H1 (cell line): ENCODE measurements around the gene LY6G5C. TPM values are rescaled to one million over a fixed set of nuclear protein-coding genes. Genes with fewer than 3 reads are reported as not detected.

Experiments used
- CTCF ChIA-PET: fragments of 300-600 bp; sonication (Branson Sonifier 250); formaldehyde crosslinking; loops from one replicate; lab custom pipeline; 2021; ENCODE audit not compliant: partially characterized antibody; lab: Charles Lee
- POLR2A ChIA-PET: fragments of 300-600 bp; sonication (Branson Sonifier 250); formaldehyde crosslinking; loops from one replicate; lab custom pipeline; 2021; ENCODE audit warnings: inconsistent platforms; ENCODE audit not compliant: partially characterized antibody; lab: Charles Lee
- DNase-seq, 2 experiments: peaks; one replicate each; pipeline versions ENCODE4 v3.0.0 to v3.0.0-alpha.2; 2010 to 2022; ENCODE audit warnings: low spot score in 2 of 2, low read depth in 1 of 2, mixed read lengths in 1 of 2
- FAIRE-seq: peaks from 2 replicates; lab custom pipeline; 2011; peaks lifted over from hg19 to GRCh38; lab: Jason Lieb, UNC
- H2AFZ ChIP-seq: 2 replicates; pipeline ENCODE4 v1.8.1; 2012; ENCODE audit warnings: low read length, inconsistent platforms
- H2AK5ac ChIP-seq: 2 replicates; pipeline ENCODE4 v1.6.1; 2013; ENCODE audit warnings: low read depth, low read length
- H2BK120ac ChIP-seq: replicated peaks from 2 replicates; pipeline ENCODE3; 2013; ENCODE audit warnings: low read depth, low read length, inconsistent platforms
- H2BK12ac ChIP-seq: 2 replicates; pipeline ENCODE4 v1.6.1; 2013; ENCODE audit warnings: low read depth, low read length
- H2BK15ac ChIP-seq: 2 replicates; pipeline ENCODE4 v1.6.1; 2013; ENCODE audit warnings: low read length
- H2BK20ac ChIP-seq: 2 replicates; pipeline ENCODE4 v1.6.1; 2013; ENCODE audit warnings: low read length
- H2BK5ac ChIP-seq: 2 replicates; pipeline ENCODE4 v1.6.1; 2013; ENCODE audit warnings: low read depth, low read length
- H3K14ac ChIP-seq: 2 replicates; pipeline ENCODE4 v1.6.1; 2013; ENCODE audit warnings: inconsistent platforms; ENCODE audit not compliant: insufficient read length
- H3K18ac ChIP-seq: 2 replicates; pipeline ENCODE4 v1.6.1; 2013; ENCODE audit warnings: low read length; ENCODE audit errors: extremely low read depth
- H3K23ac ChIP-seq: 2 replicates; pipeline ENCODE4 v1.6.1; 2013; ENCODE audit warnings: inconsistent platforms; ENCODE audit not compliant: insufficient read length
- H3K23me2 ChIP-seq: 2 replicates; pipeline ENCODE4 v1.6.1; 2013; ENCODE audit warnings: low read depth, low read length
- H3K27ac ChIP-seq: 2 replicates; pipeline ENCODE4 v1.6.1; 2011; ENCODE audit warnings: low read depth, low read length, inconsistent platforms
- H3K27me3 ChIP-seq, 4 experiments: replicated peaks in 1 of 4; 1 replicate in 1 of 4; 2 replicates in 3 of 4; pipeline versions ENCODE4 v1.6.1 to v1.8.1; 2011 to 2013; ENCODE audit warnings: low read length in 3 of 4, mild to moderate bottlenecking in 3 of 4, inconsistent platforms in 2 of 4, mixed read lengths in 2 of 4, moderate library complexity in 1 of 4; ENCODE audit not compliant: control insufficient read depth in 3 of 4, insufficient read depth in 3 of 4; ENCODE audit errors: extremely low read depth in 1 of 4
- H3K36me3 ChIP-seq, 4 experiments: 2 replicates each; pipeline versions ENCODE4 v1.6.1 to v1.8.1; 2011 to 2013; ENCODE audit warnings: mild to moderate bottlenecking in 4 of 4, low read length in 3 of 4, moderate library complexity in 2 of 4, control low read depth in 1 of 4, inconsistent platforms in 1 of 4; ENCODE audit not compliant: insufficient read depth in 4 of 4, control insufficient read depth in 2 of 4
- H3K4ac ChIP-seq: replicated peaks from 2 replicates; pipeline ENCODE3; 2013; ENCODE audit warnings: low read length, low read depth, mixed read lengths, inconsistent platforms; ENCODE audit not compliant: insufficient read length
- H3K4me1 ChIP-seq, 4 experiments: replicated peaks in 1 of 4; 1 replicate in 1 of 4; 2 replicates in 3 of 4; pipeline versions ENCODE4 v1.6.1 to v1.8.1; 2011 to 2013; ENCODE audit warnings: low read length in 3 of 4, inconsistent platforms in 2 of 4, mixed read lengths in 1 of 4; ENCODE audit not compliant: insufficient read depth in 4 of 4, control insufficient read depth in 3 of 4
- H3K4me2 ChIP-seq, 2 experiments: 2 replicates each; pipeline versions ENCODE4 v1.6.1 to v1.8.1; 2011 to 2013; ENCODE audit warnings: low read depth in 2 of 2, low read length in 2 of 2, control low read depth in 1 of 2, inconsistent platforms in 1 of 2, mild to moderate bottlenecking in 1 of 2; ENCODE audit not compliant: insufficient read depth in 1 of 2
- H3K4me3 ChIP-seq, 4 experiments: fragments of 200-600, 300-600 bp in 1 of 4; sonication (generic), shearing (Covaris generic), sonication (Bioruptor Twin) in 1 of 4; 2 replicates each; pipeline versions ENCODE4 v1.5.1 to v1.8.1; 2011 to 2016; ENCODE audit warnings: low read length in 4 of 4, low read depth in 3 of 4, control low read depth in 2 of 4, inconsistent platforms in 2 of 4, mild to moderate bottlenecking in 2 of 4, mixed read lengths in 1 of 4, moderate library complexity in 1 of 4; ENCODE audit not compliant: insufficient read depth in 2 of 4; ENCODE audit errors: extremely low read depth in 1 of 4
- H3K56ac ChIP-seq: replicated peaks from 2 replicates; pipeline ENCODE3; 2013; ENCODE audit warnings: low read depth, mild to moderate bottlenecking, mixed read lengths, low read length, inconsistent platforms; ENCODE audit not compliant: insufficient read length
- H3K79me1 ChIP-seq: 2 replicates; pipeline ENCODE4 v1.6.1; 2013; ENCODE audit warnings: low read depth, low read length, control low read depth
- H3K79me2 ChIP-seq, 2 experiments: 2 replicates each; pipeline versions ENCODE4 v1.6.1 to v1.8.1; 2012 to 2013; ENCODE audit warnings: low read length in 2 of 2, mild to moderate bottlenecking in 2 of 2, inconsistent platforms in 1 of 2; ENCODE audit not compliant: insufficient read depth in 2 of 2, control insufficient read depth in 1 of 2
- H3K9ac ChIP-seq, 4 experiments: replicated peaks in 1 of 4; 1 replicate in 1 of 4; 2 replicates in 3 of 4; pipeline versions ENCODE4 v1.6.1 to v1.8.1; 2011 to 2013; ENCODE audit warnings: low read depth in 3 of 4, low read length in 3 of 4, control low read depth in 2 of 4, mild to moderate bottlenecking in 2 of 4, moderate library complexity in 2 of 4, inconsistent platforms in 1 of 4; ENCODE audit errors: extremely low read depth in 1 of 4
- H3K9me3 ChIP-seq, 2 experiments: 2 replicates each; pipeline versions ENCODE4 v1.6.1 to v1.8.1; 2012 to 2013; ENCODE audit warnings: mild to moderate bottlenecking in 2 of 2, moderate library complexity in 2 of 2, control low read depth in 1 of 2, inconsistent platforms in 1 of 2, low read depth in 1 of 2, low read length in 1 of 2, mixed read lengths in 1 of 2; ENCODE audit not compliant: insufficient read depth in 2 of 2
- H4K20me1 ChIP-seq, 2 experiments: replicated peaks in 1 of 2; 2 replicates each; pipeline versions ENCODE3 to v1.8.1; 2011 to 2013; ENCODE audit warnings: inconsistent platforms in 2 of 2, low read length in 2 of 2, mild to moderate bottlenecking in 1 of 2; ENCODE audit not compliant: insufficient read depth in 2 of 2, control insufficient read depth in 1 of 2
- H4K5ac ChIP-seq: 2 replicates; pipeline ENCODE4 v1.6.1; 2013; ENCODE audit warnings: low read length, low read depth, mixed read lengths, inconsistent platforms; ENCODE audit not compliant: insufficient read length
- H4K8ac ChIP-seq: 2 replicates; pipeline ENCODE4 v1.8.0; 2013; ENCODE audit warnings: mild to moderate bottlenecking, moderate library complexity, low read length, inconsistent platforms; ENCODE audit not compliant: insufficient read depth; ENCODE audit errors: extremely low read depth
- H4K91ac ChIP-seq: replicated peaks from 2 replicates; pipeline ENCODE3; 2013; ENCODE audit warnings: low read length, mixed read lengths, inconsistent platforms; ENCODE audit not compliant: insufficient read length
- KDM4A ChIP-seq: IDR thresholded peaks from one replicate; pipeline ENCODE4 v1.7.1; 2012; ENCODE audit warnings: low read depth, mild to moderate bottlenecking, moderate library complexity, low read length, inconsistent platforms; ENCODE audit not compliant: severe bottlenecking
- TAF1 ChIP-seq: IDR thresholded peaks from 2 replicates; pipeline ENCODE4 v1.6.1; 2011; ENCODE audit warnings: mild to moderate bottlenecking, low read depth, low read length
- ZNF274 ChIP-seq: IDR thresholded peaks from 2 replicates; pipeline ENCODE4 v1.7.0; 2012; ENCODE audit warnings: low read length, borderline replicate concordance; ENCODE audit errors: extremely low read depth
- WGBS, 2 experiments: shearing (Covaris generic) in 1 of 2; methylation state at CpG; one replicate each; pipeline versions ENCODE4 v1.1.6 to v1.1.7; 2013 to 2015; ENCODE audit warnings: low lambda C conversion rate in 2 of 2, mixed read lengths in 2 of 2, inconsistent platforms in 1 of 2, low coverage in 1 of 2, missing lambda C conversion rate in 1 of 2; ENCODE audit not compliant: insufficient replicate concordance in 2 of 2, insufficient coverage in 1 of 2, insufficient read length in 1 of 2; ENCODE audit errors: extremely low coverage in 1 of 2, missing lambda C conversion rate in 1 of 2; 5-methylcytosine and 5-hydroxymethylcytosine counted together
- polyA plus RNA-seq, 7 experiments: library from polyadenylated mRNA; depleted of rRNA in 3 of 7; stranded (reverse) in 5 of 7; unstranded in 2 of 7; fragments of >200 nt in 5 of 7; fragments of 200-250 nt in 2 of 7; gene quantifications; 1 replicate in 5 of 7; 2 replicates in 1 of 7; 4 replicates in 1 of 7; pipeline versions ENCODE4 v1.2.1 to v1.2.3, GENCODE V29; 2011 to 2013; ENCODE audit warnings: missing spikeins in 2 of 7, mixed read lengths in 2 of 7
- total RNA-seq: library from RNA; stranded (reverse); fragmentation: NEBNext Ultra II Directional; extraction: Animal tissue kit (Norgen Biotek cat#: 25700); gene quantifications from 2 replicates; pipeline ENCODE4 v1.2.1, GENCODE V29; 2021
- TF ChIP-seq, protein P1 (sequence below): IDR thresholded peaks from 2 replicates; pipeline ENCODE4 v1.6.1; 2012; ENCODE audit warnings: low read length, inconsistent platforms
- TF ChIP-seq, protein P2 (sequence below), 3 experiments: IDR thresholded peaks; 1 replicate in 2 of 3; 2 replicates in 1 of 3; pipeline versions ENCODE4 v1.5.1 to v1.6.1; 2011; ENCODE audit warnings: low read length in 3 of 3, mild to moderate bottlenecking in 3 of 3, inconsistent platforms in 2 of 3, low read depth in 1 of 3, moderate library complexity in 1 of 3; ENCODE audit not compliant: insufficient read depth in 1 of 3; ENCODE audit errors: control extremely low read depth in 1 of 3

The LY6G5C gene
- total and polyA plus RNA-seq, 2 of the 8 experiments (the other 6 are each of a cell fraction or from before 2014, with no cell fraction given) = 1.1 to 1.8 TPM

DNA sequence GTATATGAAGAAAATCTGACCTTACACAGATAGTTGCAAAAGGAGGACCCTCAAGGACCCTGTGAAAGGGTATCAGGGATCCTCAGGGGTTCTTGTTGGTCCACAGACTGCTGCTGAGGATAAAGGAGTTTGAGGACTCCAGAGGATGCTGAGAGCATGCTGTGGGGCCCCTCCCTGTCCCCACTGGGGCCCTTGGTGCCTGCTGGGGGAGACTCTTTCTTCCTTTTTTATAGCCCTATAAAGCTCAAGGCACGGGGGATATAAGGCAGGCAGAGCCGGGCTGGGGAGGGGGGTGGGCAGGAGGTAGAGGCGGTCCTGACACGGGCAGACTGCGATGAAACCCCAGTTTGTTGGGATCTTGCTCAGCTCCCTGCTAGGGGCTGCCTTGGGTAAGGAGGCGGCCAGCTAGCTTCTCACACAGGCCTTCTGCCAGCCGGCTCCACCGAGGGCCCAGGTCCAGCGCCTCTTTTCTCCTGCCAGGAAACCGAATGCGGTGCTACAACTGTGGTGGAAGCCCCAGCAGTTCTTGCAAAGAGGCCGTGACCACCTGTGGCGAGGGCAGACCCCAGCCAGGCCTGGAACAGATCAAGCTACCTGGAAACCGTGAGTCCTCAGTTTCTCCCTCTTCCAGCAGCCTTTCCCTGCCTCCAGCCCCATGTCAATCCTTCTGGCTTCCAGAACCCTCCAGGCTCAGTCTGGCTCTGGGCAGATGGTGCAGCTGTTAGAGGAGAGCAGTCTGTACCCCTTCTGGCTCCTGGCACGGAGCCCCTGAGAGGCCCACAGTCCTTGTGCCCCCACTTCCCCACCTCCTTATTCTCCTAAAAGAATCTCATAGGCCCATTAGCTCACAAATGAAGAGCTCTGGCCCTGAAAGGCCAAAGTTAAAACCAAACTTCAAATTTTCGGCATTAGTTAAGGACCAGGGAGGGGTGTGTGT is 34.4 kb upstream of the LY6G5C start, which contains the start of gene LY6G6D:
TSS of gene LY6G6D (plus strand) at position 327 of the 937 bp plus-strand sequence. CDS start at position 335, 8 bp downstream.
- peak within 1 kb of the TSS in 1 of 4 experiments; percentile 15; a peak in 3 of 8 replicates for H3K4me3 ChIP-seq
- H4K20me1 ChIP-seq = no peaks in the 10 kb centered on the region
- peaks cover 11 to 32% (median 27%) of the 10 kb centered on the region in 4 experiments for H3K4me1 ChIP-seq
- no peak within 1 kb of the TSS for H3K56ac ChIP-seq
- DNase-seq (no peak), FAIRE-seq (no peak)
- H3K4me2 ChIP-seq = peak within 1 kb of the TSS; percentile 51 to 52; a peak in 3 of 4 replicates
- 0 out of 2 replicates have a peak within 1 kb of the TSS, but pooled peaks have one; percentile 0 for H3K27ac ChIP-seq
- no peak within 1 kb of the TSS for H2AK5ac ChIP-seq
- peak within 1 kb of the TSS; percentile 94 for H2AFZ ChIP-seq
- H3K23ac ChIP-seq = no peak within 1 kb of the TSS
- POLR2A ChIA-PET = interaction anchor here (0.5 to 4.7 kb wide), 16 partner anchors 9 to 158 kb away, joined by 3 to 36 read pairs (median 4); partner anchors contain the start of genes ABHD16A, C6orf47, CSNK2B and DDAH2
- WGBS, 2 experiments = 81% methylated on average over 15 of the region's 16 CpGs; no CpG with 5 or more reads in 1 of the 2 experiments
- no peaks in the 10 kb centered on the region for H3K79me2 ChIP-seq
- H3K18ac ChIP-seq = peak within 1 kb of the TSS; percentile 81
- peak within 1 kb of the TSS; percentile 80; the same call in 1 of the 2 replicates for H2BK20ac ChIP-seq
- H4K91ac ChIP-seq = peak within 1 kb of the TSS; percentile 44
- H4K5ac ChIP-seq = peak within 1 kb of the TSS; percentile 38
- H3K14ac ChIP-seq = no peak within 1 kb of the TSS
- H3K79me1 ChIP-seq = no peaks in the 10 kb centered on the region
- peak within 1 kb of the TSS; percentile 19 for H3K4ac ChIP-seq
- peak within 1 kb of the TSS; percentile 95; the same call in 1 of the 2 replicates for H2BK15ac ChIP-seq
- no peaks in the 10 kb centered on the region; a peak in 1 of 7 replicates for H3K27me3 ChIP-seq
- CTCF ChIA-PET = interaction anchor here (0.5 to 5.7 kb wide), 19 partner anchors 8 to 1840 kb away, joined by 3 to 39 read pairs (median 4); partner anchors contain the start of genes BAG6, C6orf47, DDAH2 and LSM2
- no peak within 1 kb of the TSS for H3K9ac ChIP-seq
- H3K23me2 ChIP-seq = peaks cover 3% of the 10 kb centered on the region; the same call in 1 of the 2 replicates
- peak within 1 kb of the TSS; percentile 70; the same call in 1 of the 2 replicates for H4K8ac ChIP-seq
- H3K36me3 ChIP-seq = no peaks in the 10 kb centered on the region
- no peak within 1 kb of the TSS for H2BK120ac ChIP-seq
- H2BK12ac ChIP-seq = no peak within 1 kb of the TSS
- peak within 1 kb of the TSS; percentile 55; the same call in 1 of the 2 replicates for H2BK5ac ChIP-seq
- H3K9me3 ChIP-seq = no peaks in the 10 kb centered on the region
- TF ChIP-seq ZNF274 (no peak), KDM4A (no peak), TAF1 (no peak)
- TF ChIP-seq, protein P1, sequence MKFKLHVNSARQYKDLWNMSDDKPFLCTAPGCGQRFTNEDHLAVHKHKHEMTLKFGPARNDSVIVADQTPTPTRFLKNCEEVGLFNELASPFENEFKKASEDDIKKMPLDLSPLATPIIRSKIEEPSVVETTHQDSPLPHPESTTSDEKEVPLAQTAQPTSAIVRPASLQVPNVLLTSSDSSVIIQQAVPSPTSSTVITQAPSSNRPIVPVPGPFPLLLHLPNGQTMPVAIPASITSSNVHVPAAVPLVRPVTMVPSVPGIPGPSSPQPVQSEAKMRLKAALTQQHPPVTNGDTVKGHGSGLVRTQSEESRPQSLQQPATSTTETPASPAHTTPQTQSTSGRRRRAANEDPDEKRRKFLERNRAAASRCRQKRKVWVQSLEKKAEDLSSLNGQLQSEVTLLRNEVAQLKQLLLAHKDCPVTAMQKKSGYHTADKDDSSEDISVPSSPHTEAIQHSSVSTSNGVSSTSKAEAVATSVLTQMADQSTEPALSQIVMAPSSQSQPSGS = no peak
- TF ChIP-seq, protein P2, sequence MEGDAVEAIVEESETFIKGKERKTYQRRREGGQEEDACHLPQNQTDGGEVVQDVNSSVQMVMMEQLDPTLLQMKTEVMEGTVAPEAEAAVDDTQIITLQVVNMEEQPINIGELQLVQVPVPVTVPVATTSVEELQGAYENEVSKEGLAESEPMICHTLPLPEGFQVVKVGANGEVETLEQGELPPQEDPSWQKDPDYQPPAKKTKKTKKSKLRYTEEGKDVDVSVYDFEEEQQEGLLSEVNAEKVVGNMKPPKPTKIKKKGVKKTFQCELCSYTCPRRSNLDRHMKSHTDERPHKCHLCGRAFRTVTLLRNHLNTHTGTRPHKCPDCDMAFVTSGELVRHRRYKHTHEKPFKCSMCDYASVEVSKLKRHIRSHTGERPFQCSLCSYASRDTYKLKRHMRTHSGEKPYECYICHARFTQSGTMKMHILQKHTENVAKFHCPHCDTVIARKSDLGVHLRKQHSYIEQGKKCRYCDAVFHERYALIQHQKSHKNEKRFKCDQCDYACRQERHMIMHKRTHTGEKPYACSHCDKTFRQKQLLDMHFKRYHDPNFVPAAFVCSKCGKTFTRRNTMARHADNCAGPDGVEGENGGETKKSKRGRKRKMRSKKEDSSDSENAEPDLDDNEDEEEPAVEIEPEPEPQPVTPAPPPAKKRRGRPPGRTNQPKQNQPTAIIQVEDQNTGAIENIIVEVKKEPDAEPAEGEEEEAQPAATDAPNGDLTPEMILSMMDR (IDR thresholded peaks at IDR 0.05; ENCODE audit: control extremely low read depth in 1 of 3, insufficient read depth in 1 of 3, low read depth in 1 of 3, low read length in 3 of 3) = no peak
